ENCODE measurements around the gene SCAF4. TPM values are rescaled to one million over a fixed set of nuclear protein-coding genes. Genes with fewer than 3 reads are reported as not detected.

SCAF4 gene
- total RNA-seq, 1 donor from 2014 or later, result 49.7 TPM

GRCh38 chr21:31670070-31670469 lies 61.8 kb downstream of the SCAF4 start:
- Mint-ChIP-seq H3K4me3 (ENCODE audit: unreplicated experiment) (no peak overlapping the region), H3K36me3 (ENCODE audit: low read depth, unreplicated experiment) (peaks cover 16% of the 10 kb centered on the region), H3K4me1 (ENCODE audit: unreplicated experiment) (peaks cover 38% of the 10 kb centered on the region), H3K27ac (ENCODE audit: unreplicated experiment) (no peak overlapping the region), H3K27me3 (ENCODE audit: unreplicated experiment) (no peaks in the 10 kb centered on the region), H3K9me3 (ENCODE audit: unreplicated experiment) (no peaks in the 10 kb centered on the region)
- DNase-seq (ENCODE audit: low spot score), result no peak
- TF ChIP-seq CTCF (IDR thresholded peaks at IDR 0.05; ENCODE audit: unreplicated experiment), result no peak

- no peaks in the 10 kb centered on the region for H3K9me3 Mint-ChIP-seq (ENCODE audit: unreplicated experiment)
- no peak for TF ChIP-seq CTCF (IDR thresholded peaks at IDR 0.05; ENCODE audit: unreplicated experiment)
- no peak overlapping the region for H3K4me3 Mint-ChIP-seq (ENCODE audit: unreplicated experiment)
- H3K27me3 Mint-ChIP-seq (ENCODE audit: unreplicated experiment), result no peaks in the 10 kb centered on the region
- H3K36me3 Mint-ChIP-seq (ENCODE audit: low read depth, unreplicated experiment), result peaks cover 20% of the 10 kb centered on the region
- no peak overlapping the region for H3K27ac Mint-ChIP-seq (ENCODE audit: unreplicated experiment)
- no peak for DNase-seq (ENCODE audit: low spot score)
- peaks cover 38% of the 10 kb centered on the region for H3K4me1 Mint-ChIP-seq (ENCODE audit: unreplicated experiment)
Measured at GRCh38 chr21:31668651-31669491, 63.0 kb downstream of the SCAF4 start.

- DNase-seq (ENCODE audit: low spot score), result no peak
- H3K9me3 Mint-ChIP-seq (ENCODE audit: unreplicated experiment), result no peaks in the 10 kb centered on the region
- no peak overlapping the region for H3K4me3 Mint-ChIP-seq (ENCODE audit: unreplicated experiment)
- peaks cover 20% of the 10 kb centered on the region for H3K36me3 Mint-ChIP-seq (ENCODE audit: low read depth, unreplicated experiment)
- peaks cover 38% of the 10 kb centered on the region for H3K4me1 Mint-ChIP-seq (ENCODE audit: unreplicated experiment)
- TF ChIP-seq CTCF (IDR thresholded peaks at IDR 0.05; ENCODE audit: unreplicated experiment), result no peak
- H3K27me3 Mint-ChIP-seq (ENCODE audit: unreplicated experiment), result no peaks in the 10 kb centered on the region
- H3K27ac Mint-ChIP-seq (ENCODE audit: unreplicated experiment), result peak overlapping the region; percentile 67
Measured at GRCh38 chr21:31667639-31668038, 64.3 kb downstream of the SCAF4 start.

GRCh38 chr21:31667132-31667531 lies 64.8 kb downstream of the SCAF4 start:
- H3K4me1 Mint-ChIP-seq (ENCODE audit: unreplicated experiment), result peaks cover 38% of the 10 kb centered on the region
- no peak overlapping the region for H3K27ac Mint-ChIP-seq (ENCODE audit: unreplicated experiment)

More at GRCh38 chr21:31667132-31667531, 64.8 kb downstream of the SCAF4 start:
- TF ChIP-seq CTCF (IDR thresholded peaks at IDR 0.05; ENCODE audit: unreplicated experiment), result no peak
- DNase-seq (ENCODE audit: low spot score), result no peak
- Mint-ChIP-seq H3K36me3 (ENCODE audit: low read depth, unreplicated experiment) (peaks cover 20% of the 10 kb centered on the region), H3K9me3 (ENCODE audit: unreplicated experiment) (no peaks in the 10 kb centered on the region), H3K4me3 (ENCODE audit: unreplicated experiment) (no peak overlapping the region), H3K27me3 (ENCODE audit: unreplicated experiment) (no peaks in the 10 kb centered on the region)

Measured in endothelial cell (in vitro differentiated cells).